Measurements from ENCODE around the gene MARK3.

MARK3 gene

GRCh38 chr14:103544388-103545218, 159.4 kb downstream of the MARK3 start:
- in situ Hi-C loops (cut with MboI; ENCODE audit: low sequenced_read_pairs), result loop anchor here (5.0 to 25.0 kb wide), 2 partner anchors 42 to 457 kb away; partner anchors contain the start of genes EXOC3L4 and LBHD2

GRCh38 chr14:103545219-103545914, 160.2 kb downstream of the MARK3 start:
- in situ Hi-C loops (cut with MboI; ENCODE audit: low sequenced_read_pairs), result loop anchor here (5.0 to 25.0 kb wide), 2 partner anchors 43 to 458 kb away; partner anchors contain the start of genes EXOC3L4 and LBHD2

- in situ Hi-C loops (cut with MboI; ENCODE audit: low sequenced_read_pairs), result loop anchor here (5.0 to 25.0 kb wide), 2 partner anchors 44 to 459 kb away; partner anchors contain the start of genes EXOC3L4 and LBHD2
Observed at GRCh38 chr14:103545915-103546651, 160.9 kb downstream of the MARK3 start.

- in situ Hi-C loops (cut with MboI; ENCODE audit: low sequenced_read_pairs), result loop anchor here (5.0 to 25.0 kb wide), 2 partner anchors 45 to 460 kb away; partner anchors contain the start of genes EXOC3L4 and LBHD2
Observed at GRCh38 chr14:103546652-103547454, 161.6 kb downstream of the MARK3 start.

- in situ Hi-C loops (cut with MboI; ENCODE audit: low sequenced_read_pairs), result loop anchor here (5.0 to 25.0 kb wide), 2 partner anchors 45 to 460 kb away; partner anchors contain the start of genes EXOC3L4 and LBHD2
Observed at GRCh38 chr14:103547455-103547940, 162.3 kb downstream of the MARK3 start.

- in situ Hi-C loops (cut with MboI; ENCODE audit: low sequenced_read_pairs), result loop anchor here (5.0 to 25.0 kb wide), 2 partner anchors 46 to 461 kb away; partner anchors contain the start of genes EXOC3L4 and LBHD2
Observed at GRCh38 chr14:103547941-103548462, 162.8 kb downstream of the MARK3 start.

GRCh38 chr14:103548463-103549351, 163.5 kb downstream of the MARK3 start:
- in situ Hi-C loops (cut with MboI; ENCODE audit: low sequenced_read_pairs), result loop anchor here (5.0 to 25.0 kb wide), 2 partner anchors 46 to 461 kb away; partner anchors contain the start of genes EXOC3L4 and LBHD2

- in situ Hi-C loops (cut with MboI; ENCODE audit: low sequenced_read_pairs), result loop anchor here (5.0 to 25.0 kb wide), 2 partner anchors 47 to 462 kb away; partner anchors contain the start of genes EXOC3L4 and LBHD2
Observed at GRCh38 chr14:103549361-103550311, 164.4 kb downstream of the MARK3 start.

GRCh38 chr14:103550451-103551337, 165.5 kb downstream of the MARK3 start:
- in situ Hi-C loops (cut with MboI; ENCODE audit: low sequenced_read_pairs), result no loop called here

- in situ Hi-C loops (cut with MboI; ENCODE audit: low sequenced_read_pairs), result no loop called here
Observed at GRCh38 chr14:103551338-103551762, 166.1 kb downstream of the MARK3 start.

GRCh38 chr14:103552011-103552845, 167.0 kb downstream of the MARK3 start:
- in situ Hi-C loops (cut with MboI; ENCODE audit: low sequenced_read_pairs), result no loop called here

GRCh38 chr14:103552846-103553210, 167.6 kb downstream of the MARK3 start:
- in situ Hi-C loops (cut with MboI; ENCODE audit: low sequenced_read_pairs), result no loop called here
